AG08395 (cell line): Measurements from ENCODE around the gene RHD.
"Not testable (repeated sequence)": the region's sequence is repeated elsewhere in the genome, so short reads cannot be mapped to it uniquely, and the experiment has no call there.

Experiments used
- DNase-seq: peaks from one replicate; pipeline ENCODE4 v3.0.0; 2012; ENCODE audit warnings: mixed read lengths, low spot score

The RHD gene

DNA sequence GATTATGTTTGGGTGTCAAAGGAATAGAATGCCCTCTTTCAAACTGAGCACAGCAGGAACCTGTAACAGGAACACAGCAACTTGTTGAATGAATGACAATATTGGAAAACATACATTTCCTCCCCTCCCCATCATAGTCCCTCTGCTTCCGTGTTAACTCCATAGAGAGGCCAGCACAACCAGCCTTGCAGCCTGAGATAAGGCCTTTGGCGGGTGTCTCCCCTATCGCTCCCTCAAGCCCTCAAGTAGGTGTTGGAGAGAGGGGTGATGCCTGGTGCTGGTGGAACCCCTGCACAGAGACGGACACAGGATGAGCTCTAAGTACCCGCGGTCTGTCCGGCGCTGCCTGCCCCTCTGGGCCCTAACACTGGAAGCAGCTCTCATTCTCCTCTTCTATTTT lies at the start of gene RHD:
TSS of gene RHD (plus strand) at position 272 of the 400 bp plus-strand sequence. CDS start at position 311, 39 bp downstream.
- DNase-seq = not testable (repeated sequence)

DNA sequence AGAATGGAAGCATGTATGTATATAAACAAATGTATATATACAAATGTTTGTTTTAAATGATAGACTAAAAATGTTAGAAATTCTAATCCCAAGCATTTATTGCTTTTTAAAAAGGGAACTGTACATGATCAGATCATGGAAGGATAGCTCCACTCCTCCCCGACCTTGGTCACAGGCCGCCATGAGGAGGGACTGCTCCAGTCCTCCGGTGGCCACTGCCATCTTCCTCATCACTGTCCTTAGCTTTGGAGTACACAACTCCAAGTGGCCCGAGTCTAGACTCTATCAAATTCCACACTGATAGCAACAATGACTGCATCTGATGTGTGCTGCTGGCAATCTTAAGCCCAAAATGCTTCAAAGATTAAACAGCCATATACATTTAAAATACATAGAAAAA lies 49.7 kb upstream of the RHD start:
- DNase-seq = no peak

GRCh38 chr1:25223471-25223870 lies 48.8 kb upstream of the RHD start:
- DNase-seq = no peak

DNA sequence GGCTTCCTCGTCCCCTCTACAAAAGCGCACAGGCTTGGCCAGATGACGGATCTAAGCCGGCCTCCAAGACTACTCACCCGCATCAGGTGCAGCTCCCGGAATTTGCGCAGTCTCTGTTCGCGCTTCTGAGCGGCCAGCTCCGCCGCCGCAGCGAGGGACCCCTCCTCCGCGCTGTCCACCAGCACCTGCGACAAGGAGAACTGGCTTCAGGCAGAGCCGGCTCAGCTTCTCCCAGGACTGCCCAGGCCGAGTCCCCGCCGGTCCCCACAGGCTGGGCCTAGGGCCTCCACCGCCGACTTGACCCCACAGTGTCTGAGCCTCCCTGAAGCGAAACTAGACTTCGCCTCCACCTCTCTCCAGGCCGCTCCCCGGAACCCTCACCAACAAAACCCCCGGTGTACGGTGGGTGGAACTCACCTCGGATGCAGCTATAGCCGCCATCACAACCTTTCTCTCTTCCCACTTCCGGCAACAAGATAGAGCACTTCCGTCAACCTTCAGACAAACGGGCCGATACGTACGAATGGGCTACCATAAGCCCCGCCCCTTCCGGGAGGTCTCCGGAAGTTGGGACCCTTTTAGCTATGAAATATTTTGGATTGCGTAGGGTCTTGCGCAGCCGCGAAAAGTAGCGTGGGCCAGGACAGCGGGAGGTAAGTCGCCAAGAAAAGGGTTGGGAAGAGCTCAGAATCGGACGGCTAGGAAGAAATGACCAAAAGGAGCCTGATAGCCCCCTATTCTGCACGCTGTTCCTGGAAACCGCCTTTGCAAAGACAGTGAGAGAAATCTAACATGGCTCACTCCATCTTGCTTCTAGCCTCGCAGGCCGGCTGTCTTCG lies 40.1 kb upstream of the RHD start, which contains the start of gene SYF2:
TSS of gene SYF2 (minus strand) at position 476 of the 839 bp plus-strand sequence. CDS start at position 441, 35 bp downstream.
- DNase-seq = peak; percentile 96

GRCh38 chr1:25232866-25233784 lies 39.2 kb upstream of the RHD start:
- DNase-seq = peak; percentile 87

DNA sequence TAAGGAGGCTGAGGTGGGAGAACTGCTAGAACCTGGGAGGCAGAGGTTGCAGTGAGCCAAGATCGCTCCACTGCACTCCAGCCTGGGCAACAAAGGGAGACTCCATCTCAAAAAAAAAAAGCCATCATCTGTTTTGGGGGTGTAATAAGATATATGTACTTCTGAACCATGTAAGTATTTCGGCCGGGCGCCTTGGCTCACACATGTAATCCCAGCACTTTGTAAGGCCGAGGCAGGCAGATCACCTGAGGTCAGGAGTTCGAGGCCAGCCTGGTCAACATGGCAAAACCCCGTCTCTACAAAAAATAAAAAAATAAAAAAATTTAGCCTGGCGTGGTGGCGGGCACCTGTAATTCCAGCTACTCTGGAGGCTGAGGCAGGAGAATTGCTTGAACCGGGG lies 36.9 kb upstream of the RHD start:
- DNase-seq = not testable (repeated sequence)

GRCh38 chr1:25236261-25236660 lies 36.0 kb upstream of the RHD start:
- DNase-seq = not testable (repeated sequence)

DNA sequence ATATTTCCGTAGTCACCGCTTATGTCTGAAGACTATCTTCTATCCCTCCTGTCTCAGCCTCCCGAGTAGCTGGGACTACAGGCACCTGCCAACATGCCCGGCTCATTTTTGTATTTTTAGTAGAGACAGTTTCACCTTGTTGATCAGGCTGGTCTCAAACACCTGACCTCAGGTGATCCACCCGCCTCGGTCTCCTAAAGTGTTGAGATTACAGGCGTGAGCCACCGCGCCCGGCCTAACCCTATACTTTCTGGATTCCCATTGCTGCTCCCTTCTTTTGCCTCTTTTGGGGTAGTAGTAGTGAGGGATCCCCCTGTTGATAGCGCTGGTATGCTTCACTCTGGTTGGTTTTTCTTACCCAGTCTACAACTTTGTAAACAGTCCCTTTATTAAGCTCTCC lies 34.3 kb upstream of the RHD start:
- no peak for DNase-seq

GRCh38 chr1:25239681-25240541 lies 32.4 kb upstream of the RHD start:
- DNase-seq = peak; percentile 89

GRCh38 chr1:25243907-25244306 lies 28.4 kb upstream of the RHD start:
- no peak for DNase-seq

GRCh38 chr1:25245393-25245792 lies 26.9 kb upstream of the RHD start:
- no peak for DNase-seq

DNA sequence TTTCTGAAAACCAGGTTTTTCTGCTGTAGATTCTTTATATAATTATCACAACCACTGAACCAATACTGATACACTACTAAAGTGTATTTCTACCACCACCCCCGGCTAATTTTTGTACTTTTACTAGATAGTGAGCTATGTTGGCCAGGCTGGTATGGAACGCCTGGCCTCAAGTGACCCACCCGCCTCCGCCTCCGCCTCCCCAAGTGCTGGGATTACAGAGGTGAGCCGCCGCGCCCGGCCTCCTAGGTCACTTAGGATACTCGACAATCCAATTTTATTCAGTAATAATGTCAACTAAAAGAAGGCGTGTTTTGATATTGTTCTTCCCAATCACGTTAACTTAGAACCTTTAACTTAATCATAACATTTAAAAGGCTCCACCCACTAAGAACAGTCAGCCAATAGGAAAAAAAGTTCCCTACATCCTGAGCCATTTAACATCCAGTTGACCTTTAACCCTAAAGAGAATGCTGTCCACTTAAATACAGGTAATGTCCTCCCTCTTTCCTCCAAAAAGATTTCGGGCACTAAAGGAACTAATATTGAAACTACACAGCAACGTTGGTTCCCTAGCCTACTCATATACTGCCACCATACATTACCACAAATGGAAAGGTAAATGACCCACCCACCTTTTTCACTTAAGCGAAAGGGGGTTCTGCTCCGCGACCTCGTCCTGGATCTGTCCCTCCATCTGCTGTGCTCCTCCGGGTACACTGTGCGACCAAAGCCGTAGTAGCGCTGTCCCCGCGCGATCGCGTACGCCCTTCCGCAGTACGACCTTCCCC lies 26.3 kb upstream of the RHD start:
- no peak for DNase-seq

- DNase-seq = no peak
Observed at GRCh38 chr1:25246600-25247023, 25.7 kb upstream of the RHD start.

- DNase-seq = peak; percentile 100
Observed at GRCh38 chr1:25247024-25247828, 25.1 kb upstream of the RHD start, which contains the start of gene RSRP1. TSS of gene RSRP1 (minus strand) at chr1:25247454. CDS start at chr1:25246963, 491 bp downstream.

DNA sequence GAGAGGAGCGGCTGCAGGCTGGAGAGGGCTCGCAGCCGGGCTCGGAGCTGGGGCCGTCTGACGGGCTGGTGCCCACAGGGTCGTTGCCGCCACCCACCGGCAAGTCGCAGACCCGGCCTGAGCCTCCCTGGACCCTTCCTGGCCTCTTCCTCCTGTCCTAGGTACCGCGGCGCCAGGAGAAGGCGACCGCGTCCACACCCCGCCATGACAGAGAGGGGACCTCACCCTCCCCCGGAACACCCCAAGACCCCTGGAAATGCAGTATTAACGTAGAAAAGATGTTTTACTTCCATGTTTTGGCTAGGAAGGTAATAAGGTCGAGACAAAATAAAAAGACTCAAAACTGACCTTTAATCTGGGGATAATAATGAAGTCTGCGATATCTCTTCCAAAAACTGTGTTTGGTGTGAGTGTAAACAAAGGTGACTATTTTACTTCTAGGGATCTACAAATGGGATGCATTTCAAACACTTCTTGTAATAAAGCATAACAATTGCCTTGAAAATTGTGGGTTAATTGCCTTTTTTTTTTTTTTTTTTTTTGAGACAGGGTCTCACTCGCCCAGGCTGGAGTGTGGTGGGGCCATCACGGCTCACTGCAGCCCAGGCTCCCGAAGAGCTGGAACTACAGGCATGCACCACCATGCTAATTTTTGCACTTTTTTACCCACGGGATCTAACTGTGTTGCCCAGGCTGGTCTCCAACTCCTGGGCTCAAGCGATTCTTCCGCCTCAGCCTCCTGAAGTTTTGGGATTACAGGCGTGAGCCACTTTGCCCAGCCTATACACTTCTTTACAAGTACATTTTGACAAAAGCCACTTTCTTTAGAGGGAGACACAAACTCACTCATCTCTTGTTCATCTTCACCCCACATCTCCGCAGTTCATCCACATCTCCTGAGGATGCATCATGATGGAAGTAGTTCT lies 24.2 kb upstream of the RHD start:
- DNase-seq = no peak

DNA sequence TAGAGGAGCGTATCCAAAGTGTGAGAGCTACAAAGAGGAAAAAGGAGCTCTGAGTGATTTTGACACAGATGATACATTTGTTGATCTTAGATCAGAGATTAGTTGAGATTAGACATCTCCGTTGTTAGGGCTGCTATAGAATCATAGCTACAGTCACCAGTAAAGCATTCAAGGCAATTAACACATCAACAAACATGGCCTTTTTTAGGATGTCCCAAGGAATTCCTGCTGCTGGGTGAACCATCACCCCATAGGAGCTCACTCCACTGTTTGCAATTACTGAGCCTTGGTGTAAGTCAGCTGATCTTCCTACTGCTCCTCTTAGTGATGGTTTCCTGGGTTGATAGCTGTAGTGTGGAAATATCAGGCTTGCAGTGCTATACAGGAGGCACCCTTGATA lies 18.4 kb upstream of the RHD start:
- peak; percentile 53 for DNase-seq

DNA sequence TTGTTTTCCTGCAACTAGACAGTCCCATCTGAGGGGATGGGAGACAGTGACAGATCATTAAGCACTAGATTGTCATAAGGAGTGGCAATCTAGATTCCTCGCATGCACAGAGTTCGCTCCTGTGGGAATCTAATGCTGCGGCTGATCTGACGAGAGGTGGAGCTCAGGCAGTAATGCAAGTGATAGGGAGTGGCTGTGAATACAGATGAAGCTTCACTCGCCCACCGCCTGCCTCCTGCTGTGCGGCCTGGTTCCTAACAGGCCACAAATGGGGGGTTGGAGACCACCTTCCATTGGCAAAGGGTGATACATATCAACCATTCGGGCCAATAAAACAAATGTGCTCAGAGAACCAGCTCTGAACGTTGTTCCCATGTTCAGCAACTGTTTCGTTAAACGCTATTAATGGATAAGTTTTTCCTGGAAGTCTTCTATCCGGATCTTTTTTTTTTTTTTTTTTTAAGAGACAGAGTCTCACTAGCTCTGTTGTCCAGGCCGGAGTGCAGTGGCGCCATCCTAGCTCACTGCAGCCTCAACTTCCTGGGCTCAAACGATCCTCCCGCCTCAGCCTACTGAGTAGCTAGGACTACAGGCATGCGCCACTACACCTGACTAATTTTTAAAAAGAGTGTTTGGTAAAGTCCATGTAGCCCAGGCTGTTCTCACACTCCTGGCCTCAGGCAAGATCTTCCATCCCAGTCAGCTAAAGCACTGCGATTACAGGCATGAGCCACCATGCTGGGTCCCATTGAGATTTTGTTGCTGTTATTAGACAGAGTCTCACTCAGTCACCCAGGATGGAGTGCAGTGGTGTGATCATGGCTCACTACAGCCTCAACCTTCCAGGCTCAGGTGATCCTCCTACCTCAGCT lies 16.4 kb upstream of the RHD start:
- no peak for DNase-seq

DNA sequence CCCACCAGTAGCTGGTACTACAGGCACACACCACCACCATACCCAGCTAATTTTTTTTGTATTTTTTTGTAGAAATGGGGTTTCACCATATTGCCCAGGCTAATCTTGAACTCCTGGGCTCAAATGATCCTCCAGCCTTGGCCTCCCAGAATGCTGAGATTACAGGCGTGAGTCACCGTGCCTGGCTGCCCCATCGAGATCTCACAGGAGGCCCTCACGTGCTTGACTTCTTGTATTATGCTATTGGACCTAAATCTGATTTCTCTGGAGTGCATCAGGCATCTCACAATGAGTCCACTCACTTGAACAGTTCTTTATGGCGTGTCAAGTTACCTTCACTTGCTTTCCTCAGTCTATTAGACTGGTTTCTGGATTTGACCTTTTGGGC lies 15.7 kb upstream of the RHD start:
- no peak for DNase-seq
